Measurements from ENCODE around the gene LRP6.

DNA sequence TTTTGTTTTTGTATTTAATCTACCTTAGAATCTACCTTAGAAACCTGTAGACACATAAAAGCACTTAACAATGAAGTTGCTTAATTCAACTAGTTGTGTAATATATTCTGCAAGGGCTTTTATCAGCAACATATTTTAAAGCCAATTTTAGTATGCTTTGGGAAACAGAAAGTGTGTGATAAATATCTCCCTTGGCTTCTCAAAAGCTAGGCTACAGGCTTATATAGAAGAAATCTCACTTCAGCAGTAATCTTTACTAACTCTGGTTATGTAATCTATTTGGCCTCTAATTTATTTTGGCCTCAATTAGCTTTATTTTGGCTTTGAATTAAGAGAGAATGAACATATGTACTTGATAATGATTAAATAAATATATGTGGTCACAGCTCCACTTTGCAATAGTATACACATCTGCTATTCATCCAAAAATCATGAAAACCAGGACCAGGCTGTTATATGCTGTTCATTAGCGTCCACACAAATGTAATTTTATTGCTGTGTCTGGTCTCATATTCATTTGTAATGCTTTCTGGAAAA, 37.2 kb downstream of the LRP6 start:
- no peak for TF ChIP-seq EZH2 (IDR thresholded peaks at IDR 0.05; ENCODE audit: low read depth, unreplicated experiment)
- TF ChIP-seq, protein P1, sequence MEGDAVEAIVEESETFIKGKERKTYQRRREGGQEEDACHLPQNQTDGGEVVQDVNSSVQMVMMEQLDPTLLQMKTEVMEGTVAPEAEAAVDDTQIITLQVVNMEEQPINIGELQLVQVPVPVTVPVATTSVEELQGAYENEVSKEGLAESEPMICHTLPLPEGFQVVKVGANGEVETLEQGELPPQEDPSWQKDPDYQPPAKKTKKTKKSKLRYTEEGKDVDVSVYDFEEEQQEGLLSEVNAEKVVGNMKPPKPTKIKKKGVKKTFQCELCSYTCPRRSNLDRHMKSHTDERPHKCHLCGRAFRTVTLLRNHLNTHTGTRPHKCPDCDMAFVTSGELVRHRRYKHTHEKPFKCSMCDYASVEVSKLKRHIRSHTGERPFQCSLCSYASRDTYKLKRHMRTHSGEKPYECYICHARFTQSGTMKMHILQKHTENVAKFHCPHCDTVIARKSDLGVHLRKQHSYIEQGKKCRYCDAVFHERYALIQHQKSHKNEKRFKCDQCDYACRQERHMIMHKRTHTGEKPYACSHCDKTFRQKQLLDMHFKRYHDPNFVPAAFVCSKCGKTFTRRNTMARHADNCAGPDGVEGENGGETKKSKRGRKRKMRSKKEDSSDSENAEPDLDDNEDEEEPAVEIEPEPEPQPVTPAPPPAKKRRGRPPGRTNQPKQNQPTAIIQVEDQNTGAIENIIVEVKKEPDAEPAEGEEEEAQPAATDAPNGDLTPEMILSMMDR (conservative IDR thresholded peaks at IDR 0.05; ENCODE audit: low read depth in 2 of 2) = no peak
- TF ChIP-seq, protein P2, sequence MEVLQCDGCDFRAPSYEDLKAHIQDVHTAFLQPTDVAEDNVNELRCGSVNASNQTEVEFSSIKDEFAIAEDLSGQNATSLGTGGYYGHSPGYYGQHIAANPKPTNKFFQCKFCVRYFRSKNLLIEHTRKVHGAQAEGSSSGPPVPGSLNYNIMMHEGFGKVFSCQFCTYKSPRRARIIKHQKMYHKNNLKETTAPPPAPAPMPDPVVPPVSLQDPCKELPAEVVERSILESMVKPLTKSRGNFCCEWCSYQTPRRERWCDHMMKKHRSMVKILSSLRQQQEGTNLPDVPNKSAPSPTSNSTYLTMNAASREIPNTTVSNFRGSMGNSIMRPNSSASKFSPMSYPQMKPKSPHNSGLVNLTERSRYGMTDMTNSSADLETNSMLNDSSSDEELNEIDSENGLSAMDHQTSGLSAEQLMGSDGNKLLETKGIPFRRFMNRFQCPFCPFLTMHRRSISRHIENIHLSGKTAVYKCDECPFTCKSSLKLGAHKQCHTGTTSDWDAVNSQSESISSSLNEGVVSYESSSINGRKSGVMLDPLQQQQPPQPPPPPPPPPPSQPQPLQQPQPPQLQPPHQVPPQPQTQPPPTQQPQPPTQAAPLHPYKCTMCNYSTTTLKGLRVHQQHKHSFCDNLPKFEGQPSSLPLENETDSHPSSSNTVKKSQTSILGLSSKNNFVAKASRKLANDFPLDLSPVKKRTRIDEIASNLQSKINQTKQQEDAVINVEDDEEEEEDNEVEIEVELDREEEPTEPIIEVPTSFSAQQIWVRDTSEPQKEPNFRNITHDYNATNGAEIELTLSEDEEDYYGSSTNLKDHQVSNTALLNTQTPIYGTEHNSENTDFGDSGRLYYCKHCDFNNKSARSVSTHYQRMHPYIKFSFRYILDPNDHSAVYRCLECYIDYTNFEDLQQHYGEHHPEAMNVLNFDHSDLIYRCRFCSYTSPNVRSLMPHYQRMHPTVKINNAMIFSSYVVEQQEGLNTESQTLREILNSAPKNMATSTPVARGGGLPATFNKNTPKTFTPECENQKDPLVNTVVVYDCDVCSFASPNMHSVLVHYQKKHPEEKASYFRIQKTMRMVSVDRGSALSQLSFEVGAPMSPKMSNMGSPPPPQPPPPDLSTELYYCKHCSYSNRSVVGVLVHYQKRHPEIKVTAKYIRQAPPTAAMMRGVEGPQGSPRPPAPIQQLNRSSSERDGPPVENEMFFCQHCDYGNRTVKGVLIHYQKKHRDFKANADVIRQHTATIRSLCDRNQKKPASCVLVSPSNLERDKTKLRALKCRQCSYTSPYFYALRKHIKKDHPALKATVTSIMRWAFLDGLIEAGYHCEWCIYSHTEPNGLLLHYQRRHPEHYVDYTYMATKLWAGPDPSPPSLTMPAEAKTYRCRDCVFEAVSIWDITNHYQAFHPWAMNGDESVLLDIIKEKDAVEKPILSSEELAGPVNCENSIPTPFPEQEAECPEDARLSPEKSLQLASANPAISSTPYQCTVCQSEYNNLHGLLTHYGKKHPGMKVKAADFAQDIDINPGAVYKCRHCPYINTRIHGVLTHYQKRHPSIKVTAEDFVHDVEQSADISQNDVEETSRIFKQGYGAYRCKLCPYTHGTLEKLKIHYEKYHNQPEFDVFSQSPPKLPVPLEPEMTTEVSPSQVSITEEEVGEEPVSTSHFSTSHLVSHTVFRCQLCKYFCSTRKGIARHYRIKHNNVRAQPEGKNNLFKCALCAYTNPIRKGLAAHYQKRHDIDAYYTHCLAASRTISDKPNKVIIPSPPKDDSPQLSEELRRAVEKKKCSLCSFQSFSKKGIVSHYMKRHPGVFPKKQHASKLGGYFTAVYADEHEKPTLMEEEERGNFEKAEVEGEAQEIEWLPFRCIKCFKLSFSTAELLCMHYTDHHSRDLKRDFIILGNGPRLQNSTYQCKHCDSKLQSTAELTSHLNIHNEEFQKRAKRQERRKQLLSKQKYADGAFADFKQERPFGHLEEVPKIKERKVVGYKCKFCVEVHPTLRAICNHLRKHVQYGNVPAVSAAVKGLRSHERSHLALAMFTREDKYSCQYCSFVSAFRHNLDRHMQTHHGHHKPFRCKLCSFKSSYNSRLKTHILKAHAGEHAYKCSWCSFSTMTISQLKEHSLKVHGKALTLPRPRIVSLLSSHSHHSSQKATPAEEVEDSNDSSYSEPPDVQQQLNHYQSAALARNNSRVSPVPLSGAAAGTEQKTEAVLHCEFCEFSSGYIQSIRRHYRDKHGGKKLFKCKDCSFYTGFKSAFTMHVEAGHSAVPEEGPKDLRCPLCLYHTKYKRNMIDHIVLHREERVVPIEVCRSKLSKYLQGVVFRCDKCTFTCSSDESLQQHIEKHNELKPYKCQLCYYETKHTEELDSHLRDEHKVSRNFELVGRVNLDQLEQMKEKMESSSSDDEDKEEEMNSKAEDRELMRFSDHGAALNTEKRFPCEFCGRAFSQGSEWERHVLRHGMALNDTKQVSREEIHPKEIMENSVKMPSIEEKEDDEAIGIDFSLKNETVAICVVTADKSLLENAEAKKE (CRISPR knock-in tag; IDR thresholded peaks at IDR 0.05) = no peak
